GM12875 (cell line): ENCODE measurements around the gene LAMTOR1.

Experiments used
- H3K4me3 ChIP-seq: one replicate; pipeline ENCODE4 v1.5.1; 2011; ENCODE audit warnings: low read depth, low read length, control low read depth
- CTCF ChIP-seq: IDR thresholded peaks from 2 replicates; pipeline ENCODE4 v1.5.1; 2011; ENCODE audit warnings: low read depth, mild to moderate bottlenecking, control low read depth, inconsistent platforms, low read length, moderate library complexity, borderline replicate concordance; ENCODE audit not compliant: insufficient read depth

Gene LAMTOR1

GRCh38 chr11:72081184-72081644 is 21.9 kb downstream of the LAMTOR1 start:
- TF ChIP-seq CTCF: no peak
- peak overlapping the region; percentile 58 for H3K4me3 ChIP-seq

GRCh38 chr11:72080326-72081183 is 22.5 kb downstream of the LAMTOR1 start, which contains the start of the genes LRRC51 and NUMA1:
TSS of gene LRRC51 (plus strand) at chr11:72080850. CDS start at chr11:72089084, 8,234 bp downstream.
TSS of gene NUMA1 (minus strand) at chr11:72080542. CDS start at chr11:72035943, 44,599 bp downstream.
- no peak for TF ChIP-seq CTCF
- H3K4me3 ChIP-seq: peak within 1 kb of the TSS; percentile 58

- peak overlapping the region; percentile 57 for H3K4me3 ChIP-seq
- TF ChIP-seq CTCF: no peak
Observed at GRCh38 chr11:72079819-72080325, 23.2 kb downstream of the LAMTOR1 start.

- TF ChIP-seq CTCF: no peak
- no peak overlapping the region for H3K4me3 ChIP-seq
Observed at GRCh38 chr11:72078477-72078876, 24.6 kb downstream of the LAMTOR1 start.

- no peak for TF ChIP-seq CTCF
- H3K4me3 ChIP-seq: no peak overlapping the region
Observed at GRCh38 chr11:72075756-72076155, 27.3 kb downstream of the LAMTOR1 start.

GRCh38 chr11:72075109-72075508 is 28.0 kb downstream of the LAMTOR1 start:
- no peak overlapping the region for H3K4me3 ChIP-seq
- peak; percentile 28; the same call in 1 of the 2 replicates for TF ChIP-seq CTCF
